Measurements from ENCODE around the gene CSF3.

- TF ChIP-seq SP1 (IDR thresholded peaks at IDR 0.05) (no peak), SUZ12 (IDR thresholded peaks at IDR 0.05) (no peak), FOXA1 (IDR thresholded peaks at IDR 0.05) (no peak), HDGF (IDR thresholded peaks at IDR 0.05; ENCODE audit: borderline replicate concordance) (no peak), TARDBP (IDR thresholded peaks at IDR 0.05) (no peak), LEF1 (IDR thresholded peaks at IDR 0.05; ENCODE audit: borderline replicate concordance) (no peak), FOXM1 (IDR thresholded peaks at IDR 0.05; ENCODE audit: borderline replicate concordance) (no peak), PKNOX1 (IDR thresholded peaks at IDR 0.05) (no peak), FOXK2 (IDR thresholded peaks at IDR 0.05) (no peak), BHLHE40 (IDR thresholded peaks at IDR 0.05; ENCODE audit: borderline replicate concordance) (no peak), L3MBTL2 (conservative IDR thresholded peaks at IDR 0.05) (no peak), ELF4 (IDR thresholded peaks at IDR 0.05) (no peak), ZNF384 (IDR thresholded peaks at IDR 0.05) (no peak)
These were observed 7.3 kb downstream of the CSF3 start for GRCh38 chr17:40022497-40022896.
